SK-N-SH (cell line): ENCODE results near the gene CHCHD3. TPM values are rescaled to one million over a fixed set of nuclear protein-coding genes. Genes with fewer than 3 reads are reported as not detected.

ENCODE experiments used
- CTCF ChIA-PET: fragments of 300-600, 350-600 bp; formaldehyde crosslinking; extraction: SDS; loops from one replicate; lab custom pipeline; 2021; lab: Yijun Ruan, JAX
- POLR2A ChIA-PET: fragments of 350-600 bp; sonication (Branson Sonifier 250); formaldehyde crosslinking; extraction: SDS; loops from one replicate; lab custom pipeline; 2020; ENCODE audit warnings: antibody characterized with exemption, inconsistent platforms; lab: Yijun Ruan, JAX
- DNase-seq: peaks from one replicate; pipeline ENCODE4 v3.0.0; 2012
- H2AFZ ChIP-seq: fragments of 200-600 bp; sonication (generic); 2 replicates; pipeline ENCODE4 v1.8.1; 2016; ENCODE audit warnings: antibody characterized with exemption, mild to moderate bottlenecking, low read depth
- H3F3A ChIP-seq: fragments of 200-600 bp; sonication (generic); replicated peaks from 2 replicates; pipeline ENCODE3; 2016; ENCODE audit warnings: antibody characterized with exemption, mild to moderate bottlenecking; ENCODE audit not compliant: insufficient read depth
- H3K27ac ChIP-seq, 2 experiments: fragments of 200-500 bp in 1 of 2; fragments of 200-600 bp in 1 of 2; sonication (Bioruptor generic) in 1 of 2; sonication (generic), shearing (Covaris generic) in 1 of 2; 2 replicates each; pipeline versions ENCODE4 v1.5.1 to v1.6.1; 2014 to 2016; ENCODE audit warnings: low read depth in 2 of 2, inconsistent platforms in 1 of 2, low read length in 1 of 2, mild to moderate bottlenecking in 1 of 2, mixed read lengths in 1 of 2
- H3K27me3 ChIP-seq: fragments of 200-600 bp; sonication (generic), shearing (Covaris generic); 2 replicates; pipeline ENCODE4 v1.6.1; 2016; ENCODE audit warnings: mixed run types; ENCODE audit not compliant: insufficient read depth
- H3K36me3 ChIP-seq, 2 experiments: fragments of 200-500 bp in 1 of 2; fragments of 200-600 bp in 1 of 2; sonication (Bioruptor generic) in 1 of 2; sonication (generic) in 1 of 2; replicated peaks in 1 of 2; 2 replicates each; pipeline versions ENCODE3 to v1.5.1; 2014 to 2016; ENCODE audit warnings: low read length in 1 of 2, mild to moderate bottlenecking in 1 of 2; ENCODE audit not compliant: insufficient read depth in 2 of 2, control insufficient read depth in 1 of 2
- H3K4me1 ChIP-seq, 2 experiments: fragments of 200-500 bp in 1 of 2; fragments of 200-600 bp in 1 of 2; sonication (Bioruptor generic) in 1 of 2; sonication (generic), shearing (Covaris generic) in 1 of 2; 2 replicates each; pipeline versions ENCODE4 v1.5.1 to v1.6.1; 2014 to 2016; ENCODE audit warnings: low read depth in 1 of 2, low read length in 1 of 2, mixed run types in 1 of 2; ENCODE audit not compliant: insufficient read depth in 2 of 2, control insufficient read depth in 1 of 2
- H3K4me2 ChIP-seq: fragments of 200-600 bp; sonication (generic), shearing (Covaris generic); 2 replicates; pipeline ENCODE4 v1.6.1; 2017; ENCODE audit warnings: mixed run types
- H3K4me3 ChIP-seq, 2 experiments: fragments of 200-500 bp in 1 of 2; fragments of 200-600 bp in 1 of 2; sonication (Bioruptor generic) in 1 of 2; sonication (generic), shearing (Covaris generic) in 1 of 2; 2 replicates each; pipeline versions ENCODE4 v1.5.1 to v1.8.1; 2014 to 2016; ENCODE audit warnings: low read depth in 2 of 2, inconsistent platforms in 1 of 2, low read length in 1 of 2, mild to moderate bottlenecking in 1 of 2, mixed read lengths in 1 of 2, moderate library complexity in 1 of 2
- H3K79me2 ChIP-seq: fragments of 200-600 bp; sonication (generic); 2 replicates; pipeline ENCODE4 v1.8.1; 2017; ENCODE audit warnings: mild to moderate bottlenecking; ENCODE audit not compliant: insufficient read depth
- H3K9ac ChIP-seq: fragments of 200-600 bp; sonication (generic); 2 replicates; pipeline ENCODE4 v1.6.1; 2017; ENCODE audit warnings: mixed run types
- H3K9me2 ChIP-seq: fragments of 200-600 bp; sonication (generic); 2 replicates; pipeline ENCODE4 v1.6.1; 2017; ENCODE audit warnings: mixed run types
- H3K9me3 ChIP-seq: fragments of 200-600 bp; sonication (generic); 2 replicates; pipeline ENCODE4 v1.6.1; 2017; ENCODE audit warnings: mixed run types, mild to moderate bottlenecking, moderate library complexity
- H4K20me1 ChIP-seq: fragments of 200-600 bp; sonication (generic); 2 replicates; pipeline ENCODE4 v1.6.1; 2017; ENCODE audit warnings: mild to moderate bottlenecking, mixed run types; ENCODE audit not compliant: insufficient read depth
- CHD2 ChIP-seq: fragments of 150-350 bp; IDR thresholded peaks from 2 replicates; pipeline ENCODE4 v1.6.1; 2018; ENCODE audit warnings: low read length; ENCODE audit not compliant: partially characterized antibody
- CTCF ChIP-seq: fragments of 200-600 bp; sonication (generic); IDR thresholded peaks from 2 replicates; pipeline ENCODE4 v1.6.1; 2017; ENCODE audit warnings: antibody characterized with exemption, mild to moderate bottlenecking, moderate library complexity
- EP300 ChIP-seq, 2 experiments: IDR thresholded peaks; 2 replicates each; pipeline versions ENCODE4 v1.4.0 to v1.6.1; 2012; ENCODE audit warnings: borderline replicate concordance in 1 of 2, low read depth in 1 of 2, low read length in 1 of 2
- EZH2phosphoT487 ChIP-seq: fragments of 200-600 bp; sonication (generic); IDR thresholded peaks from 2 replicates; pipeline ENCODE4 v1.6.1; 2017; ENCODE audit warnings: low read depth, mixed run types, mild to moderate bottlenecking, antibody characterized with exemption, moderate library complexity, borderline replicate concordance
- GABPA ChIP-seq: IDR thresholded peaks from 2 replicates; pipeline ENCODE4 v1.4.0; 2012; ENCODE audit warnings: low read depth, mild to moderate bottlenecking
- GATA2 ChIP-seq: sonication (generic); formaldehyde crosslinking; IDR thresholded peaks from 2 replicates; pipeline ENCODE4 v1.5.0; 2020; ENCODE audit warnings: mild to moderate bottlenecking, missing genetic modification reagents
- JUND ChIP-seq: IDR thresholded peaks from 2 replicates; pipeline ENCODE4 v1.4.0; 2012
- MAX ChIP-seq: IDR thresholded peaks from 2 replicates; pipeline ENCODE4 v1.4.0; 2012; ENCODE audit warnings: low read depth
- MXI1 ChIP-seq: IDR thresholded peaks from 2 replicates; pipeline ENCODE4 v1.6.1; 2012; ENCODE audit warnings: mild to moderate bottlenecking, low read depth, low read length, improper control_type of control experiment
- PBX3 ChIP-seq: IDR thresholded peaks from 2 replicates; pipeline ENCODE4; 2012
- POLR2AphosphoS5 ChIP-seq: IDR thresholded peaks from 2 replicates; pipeline ENCODE4 v1.6.1; 2012; ENCODE audit warnings: low read depth, low read length
- RAD21 ChIP-seq: IDR thresholded peaks from 2 replicates; pipeline ENCODE4 v1.6.1; 2012; ENCODE audit warnings: mild to moderate bottlenecking, low read length
- RCOR1 ChIP-seq: fragments of 150-350 bp; IDR thresholded peaks from 2 replicates; pipeline ENCODE4 v1.6.1; 2017; ENCODE audit warnings: antibody characterized with exemption, low read length
- REST ChIP-seq: IDR thresholded peaks from 2 replicates; pipeline ENCODE4 v1.6.1; 2012; ENCODE audit warnings: mild to moderate bottlenecking, low read depth, low read length, moderate library complexity
- RFX5 ChIP-seq: IDR thresholded peaks from 2 replicates; pipeline ENCODE4 v1.6.1; 2012; ENCODE audit warnings: mild to moderate bottlenecking, improper control_type of control experiment, low read length
- RXRA ChIP-seq: IDR thresholded peaks from 2 replicates; pipeline ENCODE4 v1.4.0; 2012; ENCODE audit warnings: low read depth, mild to moderate bottlenecking, borderline replicate concordance
- SIN3A ChIP-seq: IDR thresholded peaks from 2 replicates; pipeline ENCODE4 v1.6.1; 2012; ENCODE audit warnings: low read depth, mild to moderate bottlenecking, low read length, moderate library complexity, borderline replicate concordance
- TAF1 ChIP-seq: IDR thresholded peaks from 2 replicates; pipeline ENCODE4 v1.6.1; 2012; ENCODE audit warnings: low read depth, mild to moderate bottlenecking, low read length, moderate library complexity, borderline replicate concordance
- TCF12 ChIP-seq: IDR thresholded peaks from 2 replicates; pipeline ENCODE4 v1.4.0; 2012
- USF1 ChIP-seq: IDR thresholded peaks from 2 replicates; pipeline ENCODE4 v1.4.0; 2012; ENCODE audit warnings: low read depth, borderline replicate concordance
- USF2 ChIP-seq: fragments of 150-350 bp; IDR thresholded peaks from 2 replicates; pipeline ENCODE4 v1.6.1; 2017; ENCODE audit warnings: antibody characterized with exemption, low read length, low read depth, borderline replicate concordance
- ZBTB33 ChIP-seq: IDR thresholded peaks from 2 replicates; pipeline ENCODE4 v1.4.0; 2012; ENCODE audit warnings: low read depth, borderline replicate concordance
- WGBS: methylation state at CpG from one replicate; pipeline ENCODE4 v1.1.6; 2017; ENCODE audit warnings: low lambda C conversion rate; 5-methylcytosine and 5-hydroxymethylcytosine counted together
- polyA plus RNA-seq, 3 experiments: library from polyadenylated mRNA; depleted of rRNA; stranded (reverse); fragments of >200 nt; gene quantifications; 2 replicates each; pipeline ENCODE4 v1.2.3, GENCODE V29; 2012

The CHCHD3 gene
- polyA plus RNA-seq, 1 of the 3 experiments (the other 2 are of a cell fraction): 97.1 TPM

- TF ChIP-seq CTCF (no peak), MAX (no peak), EP300 (IDR thresholded peaks at IDR 0.05; ENCODE audit: borderline replicate concordance in 1 of 2, low read depth in 1 of 2, low read length in 1 of 2) (no peak), GABPA (no peak), CHD2 (no peak), TAF1 (no peak), JUND (no peak)
These were observed 271.3 kb downstream of the CHCHD3 start (continued) for GRCh38 chr7:132810561-132810960.

- H3K36me3 ChIP-seq: peaks cover 3% of the 10 kb centered on the region in 2 experiments
- H2AFZ ChIP-seq: no peak overlapping the region
- no peak overlapping the region for H3K4me2 ChIP-seq
- no peak overlapping the region for H3K27ac ChIP-seq
- H3K9me2 ChIP-seq: no peaks in the 10 kb centered on the region
- H3K79me2 ChIP-seq: no peaks in the 10 kb centered on the region
- WGBS: 95% methylated on average over 4 of the region's 4 CpGs
- ChIA-PET POLR2A (no interaction called here), CTCF (interaction anchor here (1.2 to 1.5 kb wide), 2 partner anchors 9 to 14 kb away, joined by 3 to 4 read pairs; no protein-coding TSS in a partner anchor)
- no peak overlapping the region for H3K4me3 ChIP-seq
- peaks cover 0 to 4% of the 10 kb centered on the region in 2 experiments; a peak in 2 of 4 replicates for H3K4me1 ChIP-seq
- no peaks in the 10 kb centered on the region for H3F3A ChIP-seq
- no peak for DNase-seq
- H3K27me3 ChIP-seq: no peaks in the 10 kb centered on the region
- no peaks in the 10 kb centered on the region for H3K9me3 ChIP-seq
- no peaks in the 10 kb centered on the region for H4K20me1 ChIP-seq
- H3K9ac ChIP-seq: no peak overlapping the region
- TF ChIP-seq RXRA: no peak
- TF ChIP-seq RFX5: no peak
- TF ChIP-seq PBX3: no peak
- no peak for TF ChIP-seq GATA2
- TF ChIP-seq REST: no peak
- no peak for TF ChIP-seq MXI1
- TF ChIP-seq TCF12: no peak
- TF ChIP-seq JUND: no peak
- no peak for TF ChIP-seq EZH2phosphoT487
- TF ChIP-seq RAD21: no peak
- no peak for TF ChIP-seq ZBTB33
- no peak for TF ChIP-seq SIN3A
- TF ChIP-seq POLR2AphosphoS5: no peak
- no peak for TF ChIP-seq CHD2
- TF ChIP-seq USF1: no peak
- no peak for TF ChIP-seq RCOR1
- TF ChIP-seq USF2: no peak
These were observed 275.1 kb downstream of the CHCHD3 start for GRCh38 chr7:132806834-132807233.
